GM12873 (cell line): ENCODE data around the gene LIMK2.

ENCODE experiments used
- CTCF ChIP-seq: IDR thresholded peaks from 2 replicates; pipeline ENCODE4 v1.5.1; 2012; ENCODE audit warnings: low read depth, mild to moderate bottlenecking, moderate library complexity, low read length, control low read depth; ENCODE audit not compliant: insufficient read depth; ENCODE audit errors: missing control alignments

LIMK2 gene

GRCh38 chr22:31179345-31179744 is 32.8 kb upstream of the LIMK2 start:
- no peak for TF ChIP-seq CTCF

- no peak for TF ChIP-seq CTCF
Observed at GRCh38 chr22:31184015-31184414, 28.1 kb upstream of the LIMK2 start.

- no peak for TF ChIP-seq CTCF
Observed at GRCh38 chr22:31185056-31185455, 27.0 kb upstream of the LIMK2 start.

- no peak for TF ChIP-seq CTCF
Observed at GRCh38 chr22:31187627-31188026, 24.5 kb upstream of the LIMK2 start.

GRCh38 chr22:31192513-31192912 is 19.6 kb upstream of the LIMK2 start:
- no peak for TF ChIP-seq CTCF

GRCh38 chr22:31193092-31193491 is 19.0 kb upstream of the LIMK2 start:
- TF ChIP-seq CTCF: no peak

- peak; percentile 8 for TF ChIP-seq CTCF
Observed at GRCh38 chr22:31199187-31199586, 12.9 kb upstream of the LIMK2 start.
